Esophagus muscularis mucosa (tissue), 3 donors: Measurements from ENCODE around the gene SLC35A4.

Experiments used
- POLR2A ChIP-seq: fragments of 450-650 bp; IDR thresholded peaks from one replicate; pipeline ENCODE4 v1.6.1; 2017; ENCODE audit warnings: antibody characterized with exemption, moderate library complexity, mild to moderate bottlenecking, low read depth
- TF ChIP-seq, protein P1 (sequence below), 3 experiments: fragments of 200-600 bp in 2 of 3; fragments of 450-650 bp in 1 of 3; sonication (generic) in 2 of 3; IDR thresholded peaks; one replicate each; pipeline ENCODE4 v1.5.1; 2017 to 2019; ENCODE audit warnings: antibody characterized with exemption in 3 of 3, mild to moderate bottlenecking in 2 of 3, moderate library complexity in 1 of 3

- TF ChIP-seq, protein P1, sequence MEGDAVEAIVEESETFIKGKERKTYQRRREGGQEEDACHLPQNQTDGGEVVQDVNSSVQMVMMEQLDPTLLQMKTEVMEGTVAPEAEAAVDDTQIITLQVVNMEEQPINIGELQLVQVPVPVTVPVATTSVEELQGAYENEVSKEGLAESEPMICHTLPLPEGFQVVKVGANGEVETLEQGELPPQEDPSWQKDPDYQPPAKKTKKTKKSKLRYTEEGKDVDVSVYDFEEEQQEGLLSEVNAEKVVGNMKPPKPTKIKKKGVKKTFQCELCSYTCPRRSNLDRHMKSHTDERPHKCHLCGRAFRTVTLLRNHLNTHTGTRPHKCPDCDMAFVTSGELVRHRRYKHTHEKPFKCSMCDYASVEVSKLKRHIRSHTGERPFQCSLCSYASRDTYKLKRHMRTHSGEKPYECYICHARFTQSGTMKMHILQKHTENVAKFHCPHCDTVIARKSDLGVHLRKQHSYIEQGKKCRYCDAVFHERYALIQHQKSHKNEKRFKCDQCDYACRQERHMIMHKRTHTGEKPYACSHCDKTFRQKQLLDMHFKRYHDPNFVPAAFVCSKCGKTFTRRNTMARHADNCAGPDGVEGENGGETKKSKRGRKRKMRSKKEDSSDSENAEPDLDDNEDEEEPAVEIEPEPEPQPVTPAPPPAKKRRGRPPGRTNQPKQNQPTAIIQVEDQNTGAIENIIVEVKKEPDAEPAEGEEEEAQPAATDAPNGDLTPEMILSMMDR (IDR thresholded peaks at IDR 0.05), result no peak
- no peak for TF ChIP-seq POLR2A
These were observed 2.6 kb downstream of the SLC35A4 start for GRCh38 chr5:140567136-140567818.
